Stimulated activated CD8-positive, alpha-beta memory T cell treated with anti-CD3 and anti-CD28 coated beads, Interleukin-7, amount 100 ng/mL, for 24 hours (primary cell): ENCODE data around the gene MVD.

Experiments used
- DNase-seq: peaks from one replicate; pipeline ENCODE4 v3.0.0-alpha.2; 2020; ENCODE audit warnings: low read depth

Gene MVD

DNA sequence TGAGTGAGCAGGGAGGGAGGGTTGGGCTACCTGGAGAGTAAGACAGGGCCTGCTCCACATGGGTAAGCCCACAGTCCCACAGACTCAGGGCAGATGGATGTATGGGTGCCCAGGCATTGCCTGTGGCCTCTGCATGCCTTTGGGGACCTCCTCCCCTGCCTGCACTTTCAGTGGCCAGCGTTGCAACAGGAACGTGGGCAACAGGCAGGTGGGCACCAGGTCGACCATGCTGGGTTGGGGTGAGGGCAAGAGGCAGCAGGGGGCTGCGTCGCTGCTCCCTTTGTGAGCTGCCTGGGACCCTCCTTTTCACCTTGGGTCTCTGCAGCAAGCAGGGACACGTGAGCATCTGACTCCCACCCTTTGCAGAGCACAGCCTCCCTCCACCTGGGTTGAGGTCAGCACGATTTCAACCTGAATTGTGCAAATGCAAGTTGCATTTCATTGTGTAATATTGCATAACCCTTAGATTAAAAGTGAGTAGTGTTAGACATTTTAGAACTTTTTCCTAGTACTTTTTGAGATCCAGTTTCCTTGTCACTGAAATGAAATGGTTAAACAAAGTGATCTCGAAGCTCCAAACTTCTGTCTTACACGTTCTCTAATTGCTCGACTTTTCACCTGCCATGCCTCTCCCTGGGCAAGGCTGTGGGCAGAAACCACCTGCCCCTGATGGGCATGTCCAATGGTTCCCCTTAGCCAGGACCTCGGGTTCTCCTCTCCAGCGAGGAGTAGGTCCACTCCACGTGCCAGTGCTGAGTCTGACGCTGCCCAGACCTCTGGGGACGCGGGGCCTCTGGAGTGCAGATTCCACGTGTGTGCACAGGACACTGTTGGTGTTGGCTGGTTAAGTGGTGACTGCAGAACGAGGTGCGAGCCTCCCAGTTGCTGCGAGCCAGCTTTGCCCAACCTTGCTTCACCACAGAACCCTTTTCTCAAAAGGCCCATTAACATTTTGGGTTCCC lies 57.4 kb downstream of the MVD start:
- no peak for DNase-seq

- no peak for DNase-seq
These were observed 60.8 kb downstream of the MVD start for GRCh38 chr16:88602091-88602490.
